Measurements from ENCODE around the gene TFAM. TPM values are rescaled to one million over a fixed set of nuclear protein-coding genes. Genes with fewer than 3 reads are reported as not detected.

TFAM gene
- 10 to 100 TPM in 1 of 2 donors, 1 to 10 TPM in 1; 9.2 to 26.2 TPM for total RNA-seq

DNA sequence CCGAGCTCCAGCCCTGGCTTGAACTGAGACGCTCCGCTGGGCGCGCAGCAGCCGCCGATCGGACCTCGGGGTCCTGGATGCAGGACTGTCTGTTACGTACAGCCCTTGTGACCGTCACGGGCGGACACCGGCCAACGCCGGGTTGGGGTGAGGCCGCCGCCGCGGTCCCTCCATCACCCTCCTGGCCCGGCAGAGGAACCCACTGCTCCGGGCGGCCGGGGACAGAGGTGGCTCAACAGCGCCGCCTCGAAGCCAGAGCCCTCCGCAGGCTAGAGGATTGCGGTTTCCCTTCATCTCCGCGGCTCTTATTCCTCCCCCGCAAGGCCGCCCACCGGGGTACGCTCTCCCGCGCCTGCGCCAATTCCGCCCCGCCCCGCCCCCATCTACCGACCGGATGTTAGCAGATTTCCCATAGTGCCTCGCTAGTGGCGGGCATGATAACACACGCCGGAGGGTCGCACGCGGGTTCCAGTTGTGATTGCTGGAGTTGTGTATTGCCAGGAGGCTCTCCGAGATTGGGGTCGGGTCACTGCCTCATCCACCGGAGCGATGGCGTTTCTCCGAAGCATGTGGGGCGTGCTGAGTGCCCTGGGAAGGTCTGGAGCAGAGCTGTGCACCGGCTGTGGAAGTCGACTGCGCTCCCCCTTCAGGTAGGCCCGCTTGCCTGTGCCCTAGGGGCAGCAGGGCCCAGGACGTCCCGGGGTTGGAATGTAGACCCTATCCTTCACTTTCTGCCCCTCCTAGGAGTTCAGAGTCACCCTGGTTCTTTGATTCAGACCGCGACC lies at the start of gene TFAM:
TSS of gene TFAM (plus strand) at position 412 of the 785 bp plus-strand sequence. CDS start at position 550, 138 bp downstream.
- peak; percentile 82 for DNase-seq (ENCODE audit: low spot score)
- Histone ChIP-seq H3K4me3 (peak within 1 kb of the TSS; percentile 89), H3K27me3 (replicated peaks; ENCODE audit: insufficient read depth) (no peaks in the 10 kb centered on the region), H3K27ac (peak within 1 kb of the TSS; percentile 90 to 92), H3K9me3 (no peaks in the 10 kb centered on the region), H3K36me3 (peaks cover 18% of the 10 kb centered on the region), H3K4me1 (ENCODE audit: control insufficient read depth in 1 of 2, low read depth in 2 of 2) (peaks cover 8 to 26% of the 10 kb centered on the region in 2 donors)
- ATAC-seq (ENCODE audit: insufficient number of reproducible peaks, low FRiP score, low read depth): peak; percentile 91
- TF ChIP-seq, protein P1, sequence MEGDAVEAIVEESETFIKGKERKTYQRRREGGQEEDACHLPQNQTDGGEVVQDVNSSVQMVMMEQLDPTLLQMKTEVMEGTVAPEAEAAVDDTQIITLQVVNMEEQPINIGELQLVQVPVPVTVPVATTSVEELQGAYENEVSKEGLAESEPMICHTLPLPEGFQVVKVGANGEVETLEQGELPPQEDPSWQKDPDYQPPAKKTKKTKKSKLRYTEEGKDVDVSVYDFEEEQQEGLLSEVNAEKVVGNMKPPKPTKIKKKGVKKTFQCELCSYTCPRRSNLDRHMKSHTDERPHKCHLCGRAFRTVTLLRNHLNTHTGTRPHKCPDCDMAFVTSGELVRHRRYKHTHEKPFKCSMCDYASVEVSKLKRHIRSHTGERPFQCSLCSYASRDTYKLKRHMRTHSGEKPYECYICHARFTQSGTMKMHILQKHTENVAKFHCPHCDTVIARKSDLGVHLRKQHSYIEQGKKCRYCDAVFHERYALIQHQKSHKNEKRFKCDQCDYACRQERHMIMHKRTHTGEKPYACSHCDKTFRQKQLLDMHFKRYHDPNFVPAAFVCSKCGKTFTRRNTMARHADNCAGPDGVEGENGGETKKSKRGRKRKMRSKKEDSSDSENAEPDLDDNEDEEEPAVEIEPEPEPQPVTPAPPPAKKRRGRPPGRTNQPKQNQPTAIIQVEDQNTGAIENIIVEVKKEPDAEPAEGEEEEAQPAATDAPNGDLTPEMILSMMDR (IDR thresholded peaks at IDR 0.05): peak; percentile 28

DNA sequence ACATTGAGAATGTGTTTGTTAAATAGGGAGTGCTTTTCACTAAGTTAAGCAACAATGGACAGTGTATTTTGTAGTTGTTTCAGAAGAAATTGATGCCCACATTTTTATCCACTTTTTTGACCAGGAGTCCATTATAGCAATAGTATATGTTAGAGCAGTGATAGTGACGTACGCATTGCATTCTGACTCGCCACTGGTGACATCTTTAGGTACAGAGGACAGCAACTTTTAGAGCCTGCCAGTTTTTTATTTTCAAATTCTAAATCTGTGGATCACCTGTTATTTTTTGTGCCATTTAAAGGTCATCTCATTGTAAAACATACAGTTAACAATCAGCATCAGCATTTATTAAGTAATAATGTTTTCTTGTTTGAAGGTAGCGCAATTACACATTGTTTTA lies 49.0 kb upstream of the TFAM start:
- H3K9me3 ChIP-seq: no peaks in the 10 kb centered on the region
- peak overlapping the region; percentile 96 for H3K4me3 ChIP-seq
- ATAC-seq (ENCODE audit: insufficient number of reproducible peaks, low FRiP score, low read depth) (no peak), DNase-seq (ENCODE audit: low spot score) (no peak)
- no peaks in the 10 kb centered on the region for H3K36me3 ChIP-seq
- H3K27ac ChIP-seq: no peak overlapping the region
- no peaks in the 10 kb centered on the region for H3K27me3 ChIP-seq (replicated peaks; ENCODE audit: insufficient read depth)
- peaks cover 14 to 20% of the 10 kb centered on the region in 2 donors for H3K4me1 ChIP-seq (ENCODE audit: control insufficient read depth in 1 of 2, low read depth in 2 of 2)
- TF ChIP-seq, protein P1 (IDR thresholded peaks at IDR 0.05): no peak

DNA sequence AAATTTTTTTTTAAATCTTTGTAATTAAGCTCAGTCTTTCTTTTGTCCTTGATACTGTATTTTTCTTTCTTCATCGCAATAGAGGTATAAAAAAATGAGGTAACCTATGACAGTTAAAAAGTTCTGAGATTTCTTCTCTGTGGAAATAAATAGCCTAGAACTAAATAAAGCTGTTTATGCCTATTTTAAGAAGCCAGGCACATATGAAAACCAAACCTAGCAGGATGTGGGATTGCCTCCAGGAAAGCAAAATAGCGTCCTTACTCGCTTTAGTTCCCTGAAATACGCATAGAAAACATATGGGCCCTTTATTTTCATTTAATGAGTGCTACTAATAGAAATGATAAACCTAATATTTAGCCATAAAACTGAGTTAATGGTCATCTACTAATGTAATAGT lies 43.8 kb upstream of the TFAM start:
- no peak overlapping the region for H3K27ac ChIP-seq
- H3K9me3 ChIP-seq: no peaks in the 10 kb centered on the region
- peaks cover 9 to 13% of the 10 kb centered on the region in 2 donors for H3K4me1 ChIP-seq (ENCODE audit: control insufficient read depth in 1 of 2, low read depth in 2 of 2)
- no peak overlapping the region for H3K4me3 ChIP-seq
- no peaks in the 10 kb centered on the region for H3K27me3 ChIP-seq (replicated peaks; ENCODE audit: insufficient read depth)
- TF ChIP-seq, protein P1 (IDR thresholded peaks at IDR 0.05): no peak
- ATAC-seq (ENCODE audit: insufficient number of reproducible peaks, low FRiP score, low read depth) (no peak), DNase-seq (ENCODE audit: low spot score) (no peak)
- H3K36me3 ChIP-seq: no peaks in the 10 kb centered on the region

DNA sequence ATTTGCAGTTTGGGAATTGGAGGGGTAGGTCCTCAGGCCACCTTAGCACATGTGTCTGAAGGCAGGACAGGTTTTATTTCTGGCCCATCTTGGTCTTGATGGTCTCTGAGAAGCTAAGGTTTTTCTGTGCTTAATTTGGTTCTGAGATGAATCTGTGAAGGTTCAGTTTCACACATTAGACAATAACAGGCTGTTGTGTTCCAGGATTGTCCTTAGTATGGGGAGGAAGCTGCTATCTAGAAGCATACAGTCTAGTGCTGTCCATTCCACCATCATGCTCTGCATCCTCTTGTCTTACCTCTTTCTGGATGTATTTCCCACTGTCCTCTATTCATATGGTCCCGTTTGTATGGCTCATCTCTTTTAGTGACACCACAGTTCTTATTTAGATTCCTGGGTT lies 43.3 kb upstream of the TFAM start:
- Histone ChIP-seq H3K4me1 (ENCODE audit: control insufficient read depth in 1 of 2, low read depth in 2 of 2) (peaks cover 8 to 9% of the 10 kb centered on the region in 2 donors), H3K36me3 (no peaks in the 10 kb centered on the region), H3K27me3 (replicated peaks; ENCODE audit: insufficient read depth) (no peaks in the 10 kb centered on the region), H3K4me3 (no peak overlapping the region), H3K9me3 (no peaks in the 10 kb centered on the region), H3K27ac (no peak overlapping the region)
- no peak for DNase-seq (ENCODE audit: low spot score)
- TF ChIP-seq, protein P1 (IDR thresholded peaks at IDR 0.05): no peak
- no peak for ATAC-seq (ENCODE audit: insufficient number of reproducible peaks, low FRiP score, low read depth)

DNA sequence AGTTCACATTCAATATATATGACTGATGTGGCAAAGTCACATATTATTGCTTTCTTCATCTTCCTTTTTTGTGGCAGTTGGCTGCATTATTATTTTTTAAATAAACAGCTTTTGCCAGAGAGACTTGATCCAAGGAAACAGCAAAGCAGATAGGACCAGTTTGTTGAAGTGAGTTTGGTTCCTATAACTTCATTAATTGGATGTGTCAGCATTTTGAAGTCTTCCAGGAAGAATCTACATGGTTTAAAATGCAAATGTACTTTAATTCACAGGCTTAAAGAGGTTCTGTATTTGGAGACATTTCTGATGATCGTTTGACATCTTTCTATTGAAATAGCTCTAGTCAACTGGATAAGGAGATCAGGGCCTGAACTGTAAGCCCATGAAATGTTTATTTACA lies 37.2 kb upstream of the TFAM start:
- Histone ChIP-seq H3K27ac (no peak overlapping the region), H3K4me1 (ENCODE audit: control insufficient read depth in 1 of 2, low read depth in 2 of 2) (peaks cover 10 to 12% of the 10 kb centered on the region in 2 donors), H3K9me3 (no peaks in the 10 kb centered on the region), H3K4me3 (no peak overlapping the region), H3K36me3 (no peaks in the 10 kb centered on the region), H3K27me3 (replicated peaks; ENCODE audit: insufficient read depth) (no peaks in the 10 kb centered on the region)
- ATAC-seq (ENCODE audit: insufficient number of reproducible peaks, low FRiP score, low read depth): no peak
- DNase-seq (ENCODE audit: low spot score): no peak
- TF ChIP-seq, protein P1 (IDR thresholded peaks at IDR 0.05): no peak

Measured in thoracic aorta (tissue), 2 donors.